GM23248 (cell line): ENCODE data around the gene SNX9.

Source experiments
- EZH2 ChIP-seq: fragments of 200-600 bp; sonication (generic); IDR thresholded peaks from 2 replicates; pipeline ENCODE4 v1.6.1; 2018; ENCODE audit warnings: antibody characterized with exemption, mild to moderate bottlenecking; ENCODE audit not compliant: insufficient read depth, poor library complexity, severe bottlenecking
- EZH2phosphoT487 ChIP-seq: fragments of 200-600 bp; sonication (generic); IDR thresholded peaks from 2 replicates; pipeline ENCODE4 v1.6.1; 2018; ENCODE audit warnings: antibody characterized with exemption, moderate library complexity, mild to moderate bottlenecking, low read depth; ENCODE audit not compliant: insufficient read depth

- TF ChIP-seq EZH2, result no peak
- no peak for TF ChIP-seq EZH2phosphoT487
These were observed 45.8 kb downstream of the SNX9 start for GRCh38 chr6:157868835-157869234.
